Mammary epithelial cell (primary cell): ENCODE data around the gene DEF6.

Source experiments
- EZH2 ChIP-seq: IDR thresholded peaks from 2 replicates; pipeline ENCODE4 v1.6.1; 2012; ENCODE audit warnings: low read length, inconsistent platforms, borderline replicate concordance
- TF ChIP-seq, protein P1 (sequence below), 2 donors: IDR thresholded peaks in 1 of 2; conservative IDR thresholded peaks in 1 of 2; 2 replicates each; pipeline ENCODE4 v1.5.1; 2011 to 2012; ENCODE audit warnings: inconsistent platforms in 2 of 2, low read length in 2 of 2, mild to moderate bottlenecking in 2 of 2, control low read depth in 1 of 2, low read depth in 1 of 2; ENCODE audit not compliant: insufficient read depth in 1 of 2; ENCODE audit errors: extremely low read depth in 1 of 2

DNA sequence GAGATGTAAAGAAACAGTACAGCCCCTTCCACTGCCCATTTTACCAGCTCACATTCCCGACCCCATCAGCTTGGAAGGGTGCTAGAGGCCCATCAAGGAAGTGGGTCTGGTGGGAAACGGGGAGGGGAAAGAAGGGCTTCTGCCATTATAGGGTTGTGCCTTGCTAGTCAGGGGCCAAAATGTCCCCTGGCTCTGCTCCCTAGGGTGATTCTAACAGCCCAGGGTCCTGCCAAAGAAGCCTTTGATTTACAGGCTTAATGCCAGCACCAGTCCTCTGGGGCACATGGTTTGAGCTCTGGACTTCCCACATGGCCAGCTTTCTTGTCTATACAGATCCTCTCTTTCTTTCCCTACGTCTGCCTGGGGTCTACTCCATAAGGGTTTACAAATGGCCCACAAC is 48.7 kb upstream of the DEF6 start:
- TF ChIP-seq, protein P1, sequence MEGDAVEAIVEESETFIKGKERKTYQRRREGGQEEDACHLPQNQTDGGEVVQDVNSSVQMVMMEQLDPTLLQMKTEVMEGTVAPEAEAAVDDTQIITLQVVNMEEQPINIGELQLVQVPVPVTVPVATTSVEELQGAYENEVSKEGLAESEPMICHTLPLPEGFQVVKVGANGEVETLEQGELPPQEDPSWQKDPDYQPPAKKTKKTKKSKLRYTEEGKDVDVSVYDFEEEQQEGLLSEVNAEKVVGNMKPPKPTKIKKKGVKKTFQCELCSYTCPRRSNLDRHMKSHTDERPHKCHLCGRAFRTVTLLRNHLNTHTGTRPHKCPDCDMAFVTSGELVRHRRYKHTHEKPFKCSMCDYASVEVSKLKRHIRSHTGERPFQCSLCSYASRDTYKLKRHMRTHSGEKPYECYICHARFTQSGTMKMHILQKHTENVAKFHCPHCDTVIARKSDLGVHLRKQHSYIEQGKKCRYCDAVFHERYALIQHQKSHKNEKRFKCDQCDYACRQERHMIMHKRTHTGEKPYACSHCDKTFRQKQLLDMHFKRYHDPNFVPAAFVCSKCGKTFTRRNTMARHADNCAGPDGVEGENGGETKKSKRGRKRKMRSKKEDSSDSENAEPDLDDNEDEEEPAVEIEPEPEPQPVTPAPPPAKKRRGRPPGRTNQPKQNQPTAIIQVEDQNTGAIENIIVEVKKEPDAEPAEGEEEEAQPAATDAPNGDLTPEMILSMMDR (conservative IDR thresholded peaks at IDR 0.05 in 1 of 2, IDR thresholded peaks at IDR 0.05 in 1 of 2; ENCODE audit: extremely low read depth in 1 of 2, insufficient read depth in 1 of 2, low read depth in 1 of 2, low read length in 2 of 2), result no peak
- no peak for TF ChIP-seq EZH2
